ENCODE results near the gene EHMT1. TPM values are rescaled to one million over a fixed set of nuclear protein-coding genes. Genes with fewer than 3 reads are reported as not detected.
A peak's percentile ranks its signal among the peaks of the same experiment; 100 is the strongest.
"Not testable (repeated sequence)": the region's sequence is repeated elsewhere in the genome, so short reads cannot be mapped to it uniquely, and the experiment has no call there.

EHMT1 gene
- total RNA-seq, 2 experiments from 2014 or later = 87.1 to 91.4 TPM

DNA sequence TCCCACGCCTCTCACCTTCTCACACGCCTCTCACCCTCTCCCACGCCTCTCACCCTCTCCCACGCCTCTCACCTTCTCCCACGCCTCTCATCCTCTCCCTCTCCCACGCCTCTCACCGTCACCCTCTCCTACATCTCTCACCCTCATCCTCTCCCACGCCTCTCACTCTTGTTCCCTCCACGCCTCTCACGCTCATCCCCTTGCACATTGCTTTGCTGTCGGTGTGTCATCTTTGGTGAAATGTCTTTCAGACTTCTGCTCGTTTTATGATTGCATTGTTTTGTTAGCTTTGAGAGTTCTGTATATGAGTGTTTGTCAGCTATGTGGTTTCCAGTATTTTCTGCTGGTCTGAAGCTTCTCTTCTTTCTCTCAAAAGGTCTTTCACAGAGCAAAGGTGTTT lies 102.7 kb downstream of the EHMT1 start:
- H3K27me3 Mint-ChIP-seq = no peaks in the 10 kb centered on the region
- peaks cover 87% of the 10 kb centered on the region for H3K36me3 Mint-ChIP-seq (ENCODE audit: low read depth)
- H3K4me1 Mint-ChIP-seq = peaks cover 35% of the 10 kb centered on the region
- H3K9me3 Mint-ChIP-seq = peaks cover 47% of the 10 kb centered on the region
- ChIA-PET CTCF (no interaction called here), POLR2A (no interaction called here)
- H3K27ac Mint-ChIP-seq = peak overlapping the region; percentile 87
- peak overlapping the region; percentile 1 for H3K4me3 Mint-ChIP-seq
- DNase-seq = no peak

DNA sequence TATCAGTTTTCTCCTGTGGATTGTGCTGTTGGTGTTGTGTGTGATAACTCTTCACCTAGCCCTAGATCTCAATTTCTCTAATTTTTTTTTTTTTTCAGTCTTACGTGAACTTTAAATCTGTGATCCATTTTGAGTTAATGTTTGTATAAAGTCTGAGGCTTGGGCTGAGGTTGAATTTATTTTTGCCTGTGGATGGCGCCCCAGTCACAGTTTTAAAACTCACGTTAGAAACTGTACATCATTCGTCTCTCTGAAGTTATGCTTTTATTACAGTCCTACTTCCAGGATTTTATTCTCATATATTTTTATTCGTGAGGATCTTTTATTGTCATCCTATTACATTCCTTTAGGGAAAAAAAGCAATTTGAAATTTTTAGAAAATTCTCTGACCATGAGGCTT lies 103.1 kb downstream of the EHMT1 start:
- Mint-ChIP-seq H3K4me1 (peaks cover 38% of the 10 kb centered on the region), H3K9me3 (peaks cover 48% of the 10 kb centered on the region), H3K27ac (peak overlapping the region; percentile 87), H3K36me3 (ENCODE audit: low read depth) (peaks cover 87% of the 10 kb centered on the region), H3K4me3 (peak overlapping the region; percentile 1), H3K27me3 (no peaks in the 10 kb centered on the region)
- ChIA-PET POLR2A (no interaction called here), CTCF (no interaction called here)
- no peak for DNase-seq

DNA sequence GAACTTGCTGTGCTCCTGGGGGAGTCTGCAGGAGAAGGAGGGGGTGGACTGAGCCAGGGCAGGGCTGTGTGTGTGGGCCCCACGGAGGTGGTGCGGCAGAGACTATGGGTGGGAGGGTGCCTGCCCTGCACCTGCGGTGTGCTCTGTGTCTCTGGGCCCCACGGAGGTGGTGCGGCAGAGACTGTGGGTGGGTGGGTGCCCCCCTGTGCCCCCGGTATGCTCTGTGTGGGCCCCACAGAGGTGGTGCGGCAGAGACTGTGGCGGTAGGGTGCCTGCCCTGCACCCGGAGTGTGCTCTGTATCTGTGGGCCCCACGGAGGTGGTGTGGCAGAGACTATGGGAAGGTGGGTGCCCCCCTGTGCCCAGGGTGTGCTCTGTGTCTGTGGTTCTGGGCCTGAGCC lies 103.7 kb downstream of the EHMT1 start:
- H3K27ac Mint-ChIP-seq = peak overlapping the region; percentile 87
- H3K4me1 Mint-ChIP-seq = peaks cover 40% of the 10 kb centered on the region
- H3K27me3 Mint-ChIP-seq = no peaks in the 10 kb centered on the region
- DNase-seq = no peak
- ChIA-PET POLR2A (no interaction called here), CTCF (no interaction called here)
- H3K4me3 Mint-ChIP-seq = no peak overlapping the region
- H3K36me3 Mint-ChIP-seq (ENCODE audit: low read depth) = peaks cover 87% of the 10 kb centered on the region
- peaks cover 47% of the 10 kb centered on the region for H3K9me3 Mint-ChIP-seq

- peak; percentile 26 for DNase-seq
- Mint-ChIP-seq H3K9me3 (peaks cover 38% of the 10 kb centered on the region), H3K4me1 (peaks cover 40% of the 10 kb centered on the region), H3K36me3 (ENCODE audit: low read depth) (peaks cover 87% of the 10 kb centered on the region), H3K27ac (peak overlapping the region; percentile 88)
- H3K4me3 Mint-ChIP-seq, CTCF ChIA-PET, H3K27me3 Mint-ChIP-seq, POLR2A ChIA-PET: not testable (repeated sequence)
Observed at GRCh38 chr9:137723356-137723755, 104.6 kb downstream of the EHMT1 start.

DNA sequence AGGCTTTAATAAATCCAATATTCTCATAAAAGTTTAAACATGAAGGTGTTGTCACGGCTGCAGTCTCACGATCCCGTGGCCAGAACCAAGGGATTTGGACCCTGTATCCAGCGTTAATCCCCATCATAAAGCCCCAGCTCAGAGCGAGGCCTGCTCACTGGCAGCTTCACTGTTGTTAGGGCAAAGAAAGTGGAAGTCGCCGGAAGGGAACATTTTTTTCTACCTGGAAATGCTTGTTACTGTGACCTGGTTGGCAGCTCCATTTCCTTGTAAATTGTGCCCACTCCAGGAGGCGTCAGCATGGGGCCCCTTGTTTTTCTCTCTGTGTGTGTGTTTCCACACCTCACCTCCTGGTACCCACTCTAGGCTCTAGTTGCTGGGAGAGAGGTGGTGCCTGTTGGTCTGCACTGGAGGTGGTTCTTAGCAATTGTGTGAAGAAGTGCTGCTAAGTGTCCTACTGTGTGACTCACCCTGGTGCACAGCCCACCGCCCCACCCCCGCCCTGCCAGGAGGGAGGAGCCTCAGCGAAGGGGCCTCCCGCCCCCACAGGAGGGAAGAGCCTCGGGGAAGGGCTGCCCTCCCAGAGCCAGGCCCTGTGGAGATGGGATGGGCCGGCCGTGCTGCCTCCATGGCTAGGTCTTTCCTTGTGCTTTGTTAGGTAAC lies 105.1 kb downstream of the EHMT1 start:
- no peak for DNase-seq
- no peaks in the 10 kb centered on the region for H3K27me3 Mint-ChIP-seq
- H3K4me1 Mint-ChIP-seq = peaks cover 40% of the 10 kb centered on the region
- ChIA-PET CTCF (no interaction called here), POLR2A (no interaction called here)
- H3K4me3 Mint-ChIP-seq = no peak overlapping the region
- peak overlapping the region; percentile 88 for H3K27ac Mint-ChIP-seq
- peaks cover 87% of the 10 kb centered on the region for H3K36me3 Mint-ChIP-seq (ENCODE audit: low read depth)
- H3K9me3 Mint-ChIP-seq = peaks cover 37% of the 10 kb centered on the region

DNA sequence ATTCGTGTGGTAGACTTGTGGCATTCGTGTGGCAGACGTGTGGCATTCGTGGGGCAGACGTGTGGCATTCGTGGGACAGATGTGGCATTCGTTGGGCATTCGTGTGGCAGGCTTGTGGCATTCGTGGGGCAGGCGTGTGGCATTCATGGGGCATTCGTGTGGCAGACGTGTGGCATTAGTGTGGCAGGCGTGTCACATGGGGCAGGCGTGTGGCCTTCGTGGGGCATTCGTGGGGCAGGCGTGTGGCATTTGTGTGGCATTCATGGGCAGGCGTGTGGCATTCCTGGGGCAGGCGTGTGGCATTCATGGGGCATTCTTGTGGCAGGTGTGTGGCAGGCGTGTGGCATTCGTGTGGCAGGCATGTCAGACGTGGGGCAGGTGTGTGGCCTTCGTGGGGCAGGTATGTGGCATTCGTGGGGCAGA lies 106.0 kb downstream of the EHMT1 start:
- H3K27me3 Mint-ChIP-seq = no peaks in the 10 kb centered on the region
- peaks cover 41% of the 10 kb centered on the region for H3K9me3 Mint-ChIP-seq
- peaks cover 86% of the 10 kb centered on the region for H3K36me3 Mint-ChIP-seq (ENCODE audit: low read depth)
- DNase-seq = no peak
- ChIA-PET CTCF (no interaction called here), POLR2A (no interaction called here)
- H3K4me1 Mint-ChIP-seq = peaks cover 40% of the 10 kb centered on the region
- peak overlapping the region; percentile 17 for H3K4me3 Mint-ChIP-seq
- H3K27ac Mint-ChIP-seq = no peak overlapping the region

DNA sequence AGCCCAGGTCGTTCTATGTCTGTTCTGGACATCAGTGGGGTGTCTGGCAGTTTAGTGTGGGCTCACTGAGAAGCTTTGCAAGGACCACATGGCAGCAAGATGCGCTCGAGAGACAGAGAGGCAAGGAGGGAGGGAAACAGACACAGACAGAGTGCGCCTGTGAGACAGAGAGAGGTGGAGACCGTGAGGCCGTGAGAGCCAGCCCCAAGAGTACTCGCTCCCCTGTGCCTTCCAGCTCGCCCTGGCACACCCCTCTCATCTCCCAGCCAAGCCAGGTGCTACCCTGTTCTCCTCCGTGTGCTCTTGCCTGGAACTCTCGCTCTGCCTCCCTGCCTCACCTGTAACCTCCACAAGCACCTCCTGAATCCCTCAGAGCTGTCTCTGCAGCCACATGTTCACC lies 106.8 kb downstream of the EHMT1 start:
- Mint-ChIP-seq H3K4me3 (no peak overlapping the region), H3K36me3 (ENCODE audit: low read depth) (peaks cover 86% of the 10 kb centered on the region)
- POLR2A ChIA-PET = no interaction called here

DNA sequence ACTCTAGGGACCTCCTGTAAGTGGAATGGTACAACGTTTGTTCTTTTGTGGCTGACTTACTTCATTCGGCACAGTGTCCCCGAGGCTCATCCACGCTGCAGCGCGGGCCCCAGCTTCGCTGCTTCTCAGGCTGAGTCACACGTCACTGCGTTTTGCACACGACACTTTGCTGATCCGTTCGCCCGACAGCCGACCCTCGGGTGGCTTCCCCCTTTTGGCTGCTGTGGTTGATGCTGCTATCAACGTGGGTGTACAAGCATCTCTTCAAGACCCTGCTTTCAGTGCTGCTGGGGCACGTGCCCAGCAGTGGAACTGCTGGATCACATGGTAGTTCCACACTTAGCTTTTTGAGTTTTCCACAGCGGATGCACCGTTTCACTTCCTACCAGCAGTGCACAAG lies 107.5 kb downstream of the EHMT1 start:
- DNase-seq, CTCF ChIA-PET: not testable (repeated sequence)

More for the DNA sequence above, 106.8 kb downstream of the EHMT1 start:
- CTCF ChIA-PET = no interaction called here
- H3K4me1 Mint-ChIP-seq = peaks cover 40% of the 10 kb centered on the region
- no peak for DNase-seq
- H3K27ac Mint-ChIP-seq = no peak overlapping the region
- H3K27me3 Mint-ChIP-seq = no peaks in the 10 kb centered on the region
- H3K9me3 Mint-ChIP-seq = peaks cover 38% of the 10 kb centered on the region

DNA sequence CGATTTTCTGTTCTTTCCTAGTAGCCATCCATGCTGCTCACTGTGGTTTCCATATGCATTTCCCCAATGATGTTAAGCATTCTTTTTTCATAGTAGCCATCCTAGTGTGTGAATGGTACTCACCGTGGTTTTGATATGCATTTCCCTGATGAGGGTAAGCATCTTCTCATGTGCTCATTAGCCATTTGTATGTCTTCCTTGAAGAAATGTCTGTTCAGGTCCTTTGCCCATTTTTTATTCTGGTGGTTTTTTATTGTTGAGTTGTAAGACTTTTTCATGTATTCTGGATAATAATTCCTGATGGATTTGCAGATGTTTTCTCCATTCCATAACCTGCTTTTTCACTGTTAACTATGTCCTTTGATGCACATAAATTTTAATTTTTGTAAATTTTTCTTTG lies 108.0 kb downstream of the EHMT1 start:
- no peak for DNase-seq
- CTCF ChIA-PET = no interaction called here
- no peaks in the 10 kb centered on the region for H3K27me3 Mint-ChIP-seq
- H3K9me3 Mint-ChIP-seq = peaks cover 37% of the 10 kb centered on the region
- peaks cover 89% of the 10 kb centered on the region for H3K36me3 Mint-ChIP-seq (ENCODE audit: low read depth)
- no peak overlapping the region for H3K4me3 Mint-ChIP-seq
- no peak overlapping the region for H3K27ac Mint-ChIP-seq
- POLR2A ChIA-PET = interaction anchor here (1.0 kb wide), 1 partner anchor 11 kb away, joined by 3 read pairs; no protein-coding TSS in a partner anchor
- peaks cover 36% of the 10 kb centered on the region for H3K4me1 Mint-ChIP-seq

More for the DNA sequence above, 107.5 kb downstream of the EHMT1 start:
- H3K9me3 Mint-ChIP-seq = peaks cover 40% of the 10 kb centered on the region
- H3K4me1 Mint-ChIP-seq = peaks cover 40% of the 10 kb centered on the region
- H3K4me3 Mint-ChIP-seq, H3K27me3 Mint-ChIP-seq, POLR2A ChIA-PET: not testable (repeated sequence)
- H3K27ac Mint-ChIP-seq = peak overlapping the region; percentile 61
- peaks cover 89% of the 10 kb centered on the region for H3K36me3 Mint-ChIP-seq (ENCODE audit: low read depth)

GRCh38 chr9:137727716-137728115 lies 108.9 kb downstream of the EHMT1 start:
- Mint-ChIP-seq H3K36me3 (ENCODE audit: low read depth) (peaks cover 89% of the 10 kb centered on the region), H3K4me1 (peaks cover 27% of the 10 kb centered on the region), H3K9me3 (peaks cover 39% of the 10 kb centered on the region), H3K4me3 (no peak overlapping the region), H3K27ac (no peak overlapping the region), H3K27me3 (no peaks in the 10 kb centered on the region)
- no peak for DNase-seq
- ChIA-PET POLR2A (interaction anchor here (1.0 kb wide), 1 partner anchor 10 kb away, joined by 3 read pairs; no protein-coding TSS in a partner anchor), CTCF (no interaction called here)

DNA sequence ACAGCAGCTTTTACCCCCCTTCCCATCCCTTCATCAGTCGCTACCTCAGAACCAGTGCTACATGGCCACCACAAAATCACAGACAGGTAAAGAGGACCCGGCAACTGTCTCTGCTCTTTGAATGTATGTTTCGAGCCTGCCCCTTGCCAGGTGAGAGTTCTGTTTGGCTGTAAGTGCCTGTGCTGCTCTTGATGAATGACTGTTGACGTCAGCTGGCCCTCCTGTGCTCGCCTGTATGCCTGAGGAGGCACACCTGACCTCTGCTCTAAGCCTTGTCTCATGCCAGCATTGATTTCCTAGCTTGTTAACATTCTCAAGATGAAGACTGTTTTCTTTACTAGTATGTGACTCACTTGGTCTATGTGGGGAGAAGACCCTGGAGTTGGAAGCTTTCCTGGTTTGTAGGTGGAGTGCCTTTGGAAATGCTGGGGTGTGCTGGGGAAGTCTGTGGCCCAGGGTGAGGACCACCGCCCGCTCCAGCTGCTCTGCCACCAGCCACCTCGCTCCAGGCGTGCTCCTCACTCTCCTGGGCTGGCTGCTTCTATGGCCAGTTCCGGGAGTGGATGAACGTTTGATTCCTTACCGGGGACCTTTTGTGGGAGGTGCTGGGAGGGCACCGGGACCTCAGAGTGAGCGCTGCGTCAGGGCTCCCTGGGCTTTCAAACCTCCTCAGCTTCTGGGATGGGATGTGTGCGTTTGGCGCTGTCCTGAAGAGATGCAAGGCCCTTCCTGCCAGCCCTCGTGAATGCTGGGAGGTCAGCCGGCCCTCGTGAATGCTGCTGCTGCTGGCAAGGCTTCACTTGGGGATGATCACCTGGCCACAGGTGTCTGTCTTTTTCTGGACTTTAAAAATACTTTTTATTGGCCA lies 109.9 kb downstream of the EHMT1 start:
- H3K9me3 Mint-ChIP-seq = peaks cover 44% of the 10 kb centered on the region
- no peaks in the 10 kb centered on the region for H3K27me3 Mint-ChIP-seq
- no peak for DNase-seq
- peaks cover 23% of the 10 kb centered on the region for H3K4me1 Mint-ChIP-seq
- ChIA-PET POLR2A (no interaction called here), CTCF (no interaction called here)
- no peak overlapping the region for H3K4me3 Mint-ChIP-seq
- H3K36me3 Mint-ChIP-seq (ENCODE audit: low read depth) = peaks cover 94% of the 10 kb centered on the region
- H3K27ac Mint-ChIP-seq = no peak overlapping the region

GRCh38 chr9:137731216-137731946 lies 112.6 kb downstream of the EHMT1 start:
- ChIA-PET CTCF (no interaction called here), POLR2A (no interaction called here)
- peaks cover 32% of the 10 kb centered on the region for H3K9me3 Mint-ChIP-seq
- peaks cover 91% of the 10 kb centered on the region for H3K36me3 Mint-ChIP-seq (ENCODE audit: low read depth)
- H3K27me3 Mint-ChIP-seq = no peaks in the 10 kb centered on the region
- no peak overlapping the region for H3K4me3 Mint-ChIP-seq
- H3K27ac Mint-ChIP-seq = no peak overlapping the region
- H3K4me1 Mint-ChIP-seq = peaks cover 8% of the 10 kb centered on the region
- DNase-seq = no peak

Data from activated CD4-positive, alpha-beta memory T cell treated with anti-CD3 and anti-CD28 coated beads, Interleukin-2, amount 10 ng/mL, durations not matched to agents 7 days and 5 days (primary cell).